ENCODE measurements around the gene CDK5R1.

- no peak for TF ChIP-seq CTCF (IDR thresholded peaks at IDR 0.05)
- TF ChIP-seq POLR2A (IDR thresholded peaks at IDR 0.05): no peak
Measured at GRCh38 chr17:32533296-32533695, 46.5 kb downstream of the CDK5R1 start.

Measured in body of pancreas (tissue), 4 donors.